IMR-90 (cell line): Measurements from ENCODE around the gene TSEN54. TPM values are rescaled to one million over a fixed set of nuclear protein-coding genes. Genes with fewer than 3 reads are reported as not detected.

Experiments
- ATAC-seq: fragments of 200-7000 bp; cut with Tn5 transposase; 2 replicates; pipeline ENCODE4 v1.9.1; 2020; ENCODE audit warnings: low read depth, mild to moderate bottlenecking, moderate library complexity
- BruUV-seq: library from RNA; stranded (reverse); fragments of 400-500 nt; replicated peaks from 2 replicates; lab custom pipeline; 2021; lab: Mats Ljungman, UMichigan
- CTCF ChIA-PET: fragments of 300-600 bp; formaldehyde crosslinking; extraction: SDS; loops from one replicate; lab custom pipeline; 2021; ENCODE audit warnings: antibody characterized with exemption; lab: Yijun Ruan, JAX
- POLR2A ChIA-PET: fragments of 300-600 bp; sonication (Branson Sonifier 250); formaldehyde crosslinking; loops from one replicate; lab custom pipeline; 2022; ENCODE audit warnings: antibody characterized with exemption; ENCODE audit not compliant: unreplicated experiment; lab: Charles Lee
- DNase-seq: peaks from one replicate; pipeline ENCODE4 v3.0.0; 2013
- H2AFZ ChIP-seq: replicated peaks from 2 replicates; pipeline ENCODE3; 2013; ENCODE audit warnings: low read length, mild to moderate bottlenecking; ENCODE audit not compliant: poor library complexity
- H2AK5ac ChIP-seq: 2 replicates; pipeline ENCODE4 v1.6.1; 2013; ENCODE audit warnings: low read depth, low read length, inconsistent platforms
- H2AK9ac ChIP-seq: replicated peaks from 2 replicates; pipeline ENCODE3; 2013; ENCODE audit warnings: mild to moderate bottlenecking, low read depth, low read length, moderate library complexity; ENCODE audit not compliant: poor library complexity
- H2BK120ac ChIP-seq: 2 replicates; pipeline ENCODE4 v1.6.1; 2013; ENCODE audit warnings: low read depth, low read length, inconsistent platforms
- H2BK15ac ChIP-seq: 3 replicates; pipeline ENCODE4 v1.6.1; 2013; ENCODE audit warnings: low read depth, low read length, inconsistent platforms
- H2BK20ac ChIP-seq: 2 replicates; pipeline ENCODE4 v1.6.1; 2013; ENCODE audit warnings: low read depth, mild to moderate bottlenecking, inconsistent platforms, low read length, moderate library complexity
- H2BK5ac ChIP-seq: 2 replicates; pipeline ENCODE4 v1.6.1; 2013; ENCODE audit warnings: mild to moderate bottlenecking, low read depth, low read length, inconsistent platforms; ENCODE audit not compliant: poor library complexity, severe bottlenecking
- H3K14ac ChIP-seq: replicated peaks from 2 replicates; pipeline ENCODE4 v1.6.1; 2013; ENCODE audit warnings: low read depth, low read length, inconsistent platforms
- H3K18ac ChIP-seq: 2 replicates; pipeline ENCODE4 v1.6.1; 2013; ENCODE audit warnings: low read depth, low read length, control low read depth
- H3K23ac ChIP-seq: 2 replicates; pipeline ENCODE4 v1.6.1; 2013; ENCODE audit warnings: low read depth, low read length, inconsistent platforms
- H3K27ac ChIP-seq: 2 replicates; pipeline ENCODE4 v1.5.1; 2013; ENCODE audit warnings: mild to moderate bottlenecking, control low read depth, low read length; ENCODE audit not compliant: insufficient read depth
- H3K27me3 ChIP-seq: 2 replicates; pipeline ENCODE4 v1.6.1; 2013; ENCODE audit warnings: low read length; ENCODE audit not compliant: control insufficient read depth, insufficient read depth
- H3K36me3 ChIP-seq: 2 replicates; pipeline ENCODE4 v1.6.1; 2013; ENCODE audit warnings: low read length, mixed read lengths; ENCODE audit not compliant: control insufficient read depth, insufficient read depth
- H3K4ac ChIP-seq: 2 replicates; pipeline ENCODE4 v1.6.1; 2013; ENCODE audit warnings: low read depth, low read length, inconsistent platforms
- H3K4me1 ChIP-seq: 2 replicates; pipeline ENCODE4 v1.6.1; 2013; ENCODE audit warnings: low read length, mixed read lengths; ENCODE audit not compliant: control insufficient read depth, insufficient read depth
- H3K4me2 ChIP-seq: 2 replicates; pipeline ENCODE4 v1.6.1; 2013; ENCODE audit warnings: low read depth, mild to moderate bottlenecking, control low read depth, low read length, moderate library complexity
- H3K4me3 ChIP-seq: 2 replicates; pipeline ENCODE4 v1.5.1; 2013; ENCODE audit warnings: low read depth, mild to moderate bottlenecking, control low read depth, low read length, moderate library complexity; ENCODE audit not compliant: insufficient read depth
- H3K56ac ChIP-seq: 2 replicates; pipeline ENCODE4 v1.6.1; 2013; ENCODE audit warnings: low read length, inconsistent platforms; ENCODE audit not compliant: insufficient read depth; ENCODE audit errors: extremely low read depth
- H3K79me1 ChIP-seq, 2 experiments: 2 replicates each; pipeline ENCODE4 v1.6.1; 2013; ENCODE audit warnings: low read length in 2 of 2, inconsistent platforms in 1 of 2, low read depth in 1 of 2
- H3K9ac ChIP-seq: 2 replicates; pipeline ENCODE4 v1.6.1; 2013; ENCODE audit warnings: low read depth, low read length, control low read depth
- H3K9me1 ChIP-seq: 2 replicates; pipeline ENCODE4 v1.6.1; 2013; ENCODE audit warnings: low read length, inconsistent platforms; ENCODE audit not compliant: insufficient read depth
- H3K9me3 ChIP-seq: 2 replicates; pipeline ENCODE4 v1.6.1; 2013; ENCODE audit warnings: low read length; ENCODE audit not compliant: control insufficient read depth, insufficient read depth
- H4K20me1 ChIP-seq: 2 replicates; pipeline ENCODE4 v1.6.1; 2013; ENCODE audit warnings: low read length, inconsistent platforms; ENCODE audit not compliant: insufficient read depth
- H4K5ac ChIP-seq: 2 replicates; pipeline ENCODE4 v1.6.1; 2013; ENCODE audit warnings: mild to moderate bottlenecking, low read depth, low read length, control low read depth
- H4K8ac ChIP-seq, 2 experiments: 2 replicates each; pipeline ENCODE4 v1.6.1; 2013; ENCODE audit warnings: low read depth in 2 of 2, low read length in 2 of 2, control low read depth in 1 of 2, inconsistent platforms in 1 of 2
- H4K91ac ChIP-seq: 2 replicates; pipeline ENCODE4 v1.6.1; 2013; ENCODE audit warnings: low read depth, low read length, inconsistent platforms; ENCODE audit not compliant: insufficient read depth
- BHLHE40 ChIP-seq: fragments of 150-350 bp; IDR thresholded peaks from 2 replicates; pipeline ENCODE4 v1.6.1; 2016; ENCODE audit warnings: mild to moderate bottlenecking, low read depth, low read length
- MAFK ChIP-seq: IDR thresholded peaks from 2 replicates; pipeline ENCODE4 v1.6.1; 2012; ENCODE audit warnings: low read depth, low read length, improper control_type of control experiment
- MAZ ChIP-seq: IDR thresholded peaks from 2 replicates; pipeline ENCODE4 v1.6.1; 2012; ENCODE audit warnings: low read depth, mild to moderate bottlenecking, low read length, improper control_type of control experiment, moderate library complexity, borderline replicate concordance
- NFE2L2 ChIP-seq: fragments of 150-350 bp; IDR thresholded peaks from 2 replicates; pipeline ENCODE4 v1.6.1; 2016; ENCODE audit warnings: low read depth, mild to moderate bottlenecking, low read length
- RCOR1 ChIP-seq: IDR thresholded peaks from 2 replicates; pipeline ENCODE4 v1.6.1; 2012; ENCODE audit warnings: mild to moderate bottlenecking, low read length, improper control_type of control experiment; ENCODE audit not compliant: insufficient replicate concordance
- SMC3 ChIP-seq: fragments of 150-350 bp; IDR thresholded peaks from 2 replicates; pipeline ENCODE4 v1.6.1; 2016; ENCODE audit warnings: low read depth, mild to moderate bottlenecking, antibody characterized with exemption, low read length, moderate library complexity
- USF2 ChIP-seq: fragments of 150-350 bp; IDR thresholded peaks from 2 replicates; pipeline ENCODE4 v1.6.1; 2017; ENCODE audit warnings: mild to moderate bottlenecking, antibody characterized with exemption, low read length, low read depth
- WGBS, 2 experiments: methylation state at CpG; one replicate each; pipeline versions ENCODE4 v1.1.5 to v1.1.7; 2013; ENCODE audit warnings: missing lambda C conversion rate in 2 of 2; ENCODE audit not compliant: insufficient read length in 1 of 2; ENCODE audit errors: extremely low coverage in 2 of 2; 5-methylcytosine and 5-hydroxymethylcytosine counted together
- dilution Hi-C: fragments of 300-500 bp; cut with HindIII; formaldehyde crosslinking; loops from one replicate; pipeline ENCODE4 v1.14.3; 2018; ENCODE audit warnings: low sequenced_read_pairs; ENCODE audit not compliant: unreplicated experiment
- in situ Hi-C: fragments of 300-500 bp; cut with MboI; formaldehyde crosslinking; loops from 3 replicates; pipeline ENCODE4 v1.14.3; 2019; ENCODE audit warnings: low sequenced_read_pairs, inconsistent platforms, mixed read lengths
- intact Hi-C: fragments of 100-400 bp; cut with micrococcal nuclease; formaldehyde crosslinking; loops from 2 replicates; pipeline ENCODE4 v1.10.0; 2022
- polyA plus RNA-seq, 3 experiments: library from polyadenylated mRNA; depleted of rRNA; stranded (reverse); fragments of >200 nt; gene quantifications; 2 replicates each; pipeline ENCODE4 v1.2.3, GENCODE V29; 2012; ENCODE audit warnings: low replicate concordance in 1 of 3
- total RNA-seq: library from RNA; depleted of rRNA; stranded (reverse); fragments of >200 nt; gene quantifications from 2 replicates; pipeline ENCODE4 v1.2.3, GENCODE V29; 2012

The TSEN54 gene
- total and polyA plus RNA-seq, 2 of the 4 experiments (the other 2 are of a cell fraction): 7.2 to 14.9 TPM

GRCh38 chr17:75544250-75544649, 27.9 kb downstream of the TSEN54 start:
- H3K9me3 ChIP-seq: no peaks in the 10 kb centered on the region
- ATAC-seq: no peak

More at GRCh38 chr17:75544250-75544649, 27.9 kb downstream of the TSEN54 start:
- H2BK15ac ChIP-seq: no peak overlapping the region
- no peak overlapping the region for H3K4ac ChIP-seq
- H3K79me1 ChIP-seq: no peaks in the 10 kb centered on the region
- H3K9ac ChIP-seq: no peak overlapping the region
- no peak overlapping the region for H2BK5ac ChIP-seq
- DNase-seq: no peak
- no peak overlapping the region for H3K14ac ChIP-seq
- H3K56ac ChIP-seq: no peak overlapping the region
- no peaks in the 10 kb centered on the region for H3K36me3 ChIP-seq
- H3K4me2 ChIP-seq: no peak overlapping the region
- no peak overlapping the region for H2AK9ac ChIP-seq
- no peak overlapping the region for H2BK120ac ChIP-seq
- intact Hi-C loops: no loop called here
- H4K5ac ChIP-seq: no peak overlapping the region
- H3K4me3 ChIP-seq: no peak overlapping the region
- H2AFZ ChIP-seq: no peak overlapping the region
- ChIA-PET CTCF (no interaction called here), POLR2A (no interaction called here)
- no peak overlapping the region for H4K8ac ChIP-seq
- H3K27ac ChIP-seq: no peak overlapping the region
- no peaks in the 10 kb centered on the region for H3K4me1 ChIP-seq
- no peak overlapping the region for H2BK20ac ChIP-seq
- no peak overlapping the region for H2AK5ac ChIP-seq
- in situ Hi-C loops: no loop called here
- H3K27me3 ChIP-seq: peaks cover 63% of the 10 kb centered on the region
- TF ChIP-seq NFE2L2 (no peak), MAZ (no peak), MAFK (no peak), USF2 (no peak), BHLHE40 (no peak), SMC3 (no peak), RCOR1 (no peak)
- WGBS, 2 experiments: no CpG with 5 or more reads among the region's 8 CpGs
- H3K23ac ChIP-seq: no peak overlapping the region
- H3K18ac ChIP-seq: no peak overlapping the region
- dilution Hi-C loops: no loop called here
- BruUV-seq: no TSS peak
- no peaks in the 10 kb centered on the region for H4K20me1 ChIP-seq
- no peak overlapping the region for H4K91ac ChIP-seq
- H3K9me1 ChIP-seq: no peaks in the 10 kb centered on the region
